GM21447 (cell line): ENCODE data around the gene NFASC.

Experiments used
- ATAC-seq: cut with Tn5 transposase; IDR thresholded peaks from one replicate; pipeline ENCODE4 v1.9.1; 2021; ENCODE audit not compliant: unreplicated experiment

The NFASC gene

DNA sequence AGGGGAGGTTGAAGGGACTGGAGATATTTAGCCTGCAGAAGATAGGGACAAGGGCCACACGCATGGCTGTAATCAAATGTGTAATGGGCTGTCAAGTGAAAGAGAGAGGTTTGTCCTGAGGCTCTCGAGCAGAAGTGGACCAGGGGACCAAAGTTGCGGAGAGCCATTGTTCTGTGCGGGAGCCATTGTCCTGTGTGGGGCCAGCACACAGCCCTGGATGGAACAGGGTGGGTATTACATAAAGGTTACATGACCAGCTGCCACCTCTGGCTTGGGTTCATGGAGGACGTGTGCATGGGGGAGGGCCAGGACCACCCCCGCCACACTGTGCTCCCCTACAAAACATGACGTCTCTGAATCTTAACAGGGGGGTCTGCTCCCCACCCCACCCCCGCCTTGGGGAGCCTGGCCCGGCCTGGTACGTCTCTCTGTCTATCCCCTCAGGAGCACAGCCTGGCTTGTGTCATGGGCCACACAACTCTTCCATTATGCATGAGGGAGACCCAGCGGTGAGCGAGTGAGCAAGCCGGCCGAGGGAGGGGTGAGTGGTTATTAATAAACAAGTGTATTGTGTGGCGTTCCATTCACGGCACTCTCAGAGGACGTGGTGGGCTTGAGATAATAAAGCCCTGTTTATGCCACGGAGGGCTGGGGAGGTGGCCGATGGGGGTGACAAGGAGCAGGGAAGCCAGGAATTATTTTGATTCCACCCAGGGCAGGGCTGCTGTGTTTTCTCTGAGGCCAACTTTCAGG is at the start of gene NFASC:
NFASC (plus strand) TSS at position 703 of the 753 bp plus-strand sequence. CDS start 73,454 bp downstream, outside the sequence.
- ATAC-seq, result no peak

DNA sequence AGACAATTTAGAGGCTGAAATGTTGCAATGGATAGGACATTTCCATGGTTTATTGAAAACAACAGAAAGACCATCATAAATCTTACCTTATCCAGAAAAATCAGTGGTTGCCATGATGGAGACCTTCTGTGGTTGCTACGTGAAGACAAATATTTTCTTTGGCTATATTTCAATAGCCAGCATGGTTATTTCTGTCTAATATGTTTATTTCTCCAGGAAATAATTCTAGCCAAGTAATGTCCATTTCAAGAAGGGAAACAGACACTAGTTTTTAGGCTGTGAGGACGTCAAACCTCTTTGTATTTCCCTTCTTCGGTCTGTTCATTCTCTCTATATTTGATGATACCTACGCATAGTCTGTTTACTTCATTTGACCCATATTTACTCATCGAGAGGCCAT is 49.2 kb upstream of the NFASC start:
- ATAC-seq, result no peak

- ATAC-seq, result no peak
Observed at GRCh38 chr1:204821924-204822323, 48.7 kb upstream of the NFASC start.

DNA sequence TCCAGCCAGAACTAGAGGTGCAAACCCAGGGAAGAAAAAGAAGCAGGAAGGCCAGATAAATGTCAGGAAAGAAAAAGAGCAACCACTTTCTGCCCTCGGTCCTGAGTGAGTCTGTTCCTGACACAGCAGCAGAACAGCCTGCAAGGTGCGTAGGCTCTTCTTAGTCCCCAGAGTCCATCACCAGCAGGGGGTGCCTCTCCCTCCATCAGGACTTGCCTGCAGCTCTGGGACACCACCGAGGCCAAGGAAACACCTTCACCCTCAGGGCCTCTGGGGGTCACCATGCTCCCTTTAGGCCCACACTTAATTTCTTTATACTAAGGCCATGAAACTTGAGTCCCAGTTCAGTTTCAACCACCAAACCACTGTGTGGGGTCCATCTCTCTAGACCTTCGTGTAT is 43.7 kb upstream of the NFASC start:
- ATAC-seq, result no peak

GRCh38 chr1:204828352-204828850 is 42.3 kb upstream of the NFASC start:
- ATAC-seq, result no peak

DNA sequence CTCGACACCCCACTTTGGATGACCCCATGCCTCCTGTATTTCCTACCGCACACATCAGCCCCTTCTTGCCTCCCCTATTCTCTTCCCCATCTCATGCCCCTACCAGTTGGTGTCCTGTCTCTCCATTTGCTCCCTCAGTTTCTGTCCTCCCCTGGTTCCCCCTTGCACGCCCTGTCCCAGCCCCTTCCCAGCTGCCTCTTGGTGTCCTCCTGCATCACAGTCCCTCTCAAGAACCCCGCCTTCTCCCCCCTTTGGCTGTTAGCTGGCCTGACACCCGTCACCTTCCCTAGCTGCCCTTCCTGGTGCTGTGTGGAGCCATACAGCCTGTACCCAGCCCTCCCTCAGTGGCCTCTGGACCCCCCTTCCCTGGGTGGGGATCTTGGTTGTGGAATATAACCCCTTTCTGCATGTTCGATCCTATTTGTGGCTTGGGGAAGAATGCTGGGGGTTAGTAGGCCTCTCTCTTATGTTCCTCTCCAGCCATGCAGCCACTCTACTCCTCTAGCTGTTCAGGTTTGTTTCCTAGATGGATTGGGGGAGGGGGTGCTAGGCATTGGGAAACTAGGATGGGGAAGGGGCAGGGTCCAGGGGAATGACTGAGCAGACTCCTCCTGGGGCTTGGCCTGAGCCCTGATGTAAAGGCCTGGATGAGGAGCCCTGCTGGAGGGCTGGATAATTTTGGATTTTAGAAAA is 41.4 kb upstream of the NFASC start:
- ATAC-seq, result no peak

DNA sequence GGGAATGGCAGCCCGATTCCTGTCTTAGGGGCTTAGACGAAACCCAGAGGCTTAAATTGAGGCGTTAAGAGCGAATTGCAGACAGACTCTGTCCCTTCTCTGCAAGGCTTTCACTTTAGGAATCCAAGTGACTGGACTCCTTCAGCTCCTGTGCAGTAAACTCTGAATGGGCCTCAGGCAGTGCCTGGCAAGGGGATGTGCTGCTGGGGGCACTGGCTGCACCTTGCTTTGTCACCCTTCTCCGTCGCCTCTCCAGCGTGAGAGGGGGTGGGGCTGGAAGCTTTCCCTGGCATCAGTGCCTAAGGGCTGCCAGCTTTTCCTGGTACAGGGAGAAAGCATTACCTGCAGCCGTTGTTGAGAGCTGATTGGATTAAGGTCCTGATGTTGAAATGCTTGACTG is 39.9 kb upstream of the NFASC start:
- no peak for ATAC-seq

- ATAC-seq, result no peak
Observed at GRCh38 chr1:204831186-204831585, 39.5 kb upstream of the NFASC start.

DNA sequence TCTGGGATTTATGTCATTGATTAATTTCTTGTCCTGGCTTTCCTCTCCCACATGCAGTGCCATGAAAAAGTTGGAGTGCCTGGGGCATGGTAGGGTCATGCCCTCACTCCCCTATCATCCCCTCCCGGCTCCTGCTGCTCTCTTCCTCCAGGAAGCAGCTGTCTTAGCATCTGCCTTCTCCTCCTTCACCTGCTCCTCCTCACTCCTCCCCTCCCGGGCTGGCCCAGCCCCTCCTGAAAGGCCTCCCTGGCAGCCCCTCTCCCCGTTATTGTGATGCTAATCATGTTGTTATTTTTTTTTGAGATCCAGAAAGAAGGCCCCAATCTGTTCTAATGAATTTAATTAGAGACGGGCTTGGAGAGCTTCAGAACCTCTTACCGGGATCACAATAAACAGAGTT is 36.3 kb upstream of the NFASC start:
- ATAC-seq, result no peak

GRCh38 chr1:204834752-204835151 is 35.9 kb upstream of the NFASC start:
- no peak for ATAC-seq

- ATAC-seq, result no peak
Observed at GRCh38 chr1:204835737-204836136, 34.9 kb upstream of the NFASC start.

- ATAC-seq, result no peak
Observed at GRCh38 chr1:204836856-204837255, 33.8 kb upstream of the NFASC start.

GRCh38 chr1:204837440-204838084 is 33.1 kb upstream of the NFASC start:
- no peak for ATAC-seq

GRCh38 chr1:204841316-204841715 is 29.3 kb upstream of the NFASC start:
- ATAC-seq, result no peak

GRCh38 chr1:204841798-204842197 is 28.9 kb upstream of the NFASC start:
- no peak for ATAC-seq

GRCh38 chr1:204842369-204842768 is 28.3 kb upstream of the NFASC start:
- ATAC-seq, result no peak

DNA sequence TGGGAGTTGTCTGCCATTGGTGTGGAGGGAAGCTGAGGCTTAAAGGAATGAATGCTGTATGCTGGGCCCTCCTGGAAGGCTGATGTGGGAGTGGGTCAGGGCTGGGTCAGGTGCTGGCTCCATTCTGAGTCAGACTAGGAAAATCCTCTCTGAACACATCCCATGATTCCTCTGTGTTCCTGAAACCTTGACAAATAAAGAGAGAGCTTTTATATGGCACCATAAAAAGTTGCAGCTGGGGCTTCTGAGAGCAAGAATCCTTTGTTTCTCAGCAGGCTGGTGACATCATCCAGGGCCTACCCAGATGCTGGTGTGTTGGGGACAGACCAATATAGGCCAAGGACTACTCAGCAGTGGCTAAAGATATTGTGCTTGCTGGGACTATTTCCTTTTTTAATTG is 27.8 kb upstream of the NFASC start:
- ATAC-seq, result no peak

DNA sequence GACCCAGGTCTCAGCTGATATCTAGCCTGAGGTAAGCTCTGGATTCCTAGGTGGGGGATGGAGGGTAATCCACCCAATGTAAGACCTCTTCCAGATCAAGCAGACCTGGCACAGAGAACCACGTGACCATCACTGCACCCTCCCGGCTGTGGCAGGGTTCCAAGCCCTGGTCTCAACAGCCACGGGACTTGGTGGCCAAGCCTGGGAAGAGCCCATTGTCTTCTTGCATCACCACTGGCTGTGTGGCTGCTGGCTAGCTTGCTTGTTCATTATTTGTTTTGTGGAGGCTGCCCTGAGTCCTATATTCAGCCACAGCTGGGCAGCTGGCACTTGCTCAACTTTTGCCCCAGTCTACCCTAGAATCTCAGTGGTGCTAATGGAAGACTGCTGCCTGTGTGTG is 24.1 kb upstream of the NFASC start:
- no peak for ATAC-seq

DNA sequence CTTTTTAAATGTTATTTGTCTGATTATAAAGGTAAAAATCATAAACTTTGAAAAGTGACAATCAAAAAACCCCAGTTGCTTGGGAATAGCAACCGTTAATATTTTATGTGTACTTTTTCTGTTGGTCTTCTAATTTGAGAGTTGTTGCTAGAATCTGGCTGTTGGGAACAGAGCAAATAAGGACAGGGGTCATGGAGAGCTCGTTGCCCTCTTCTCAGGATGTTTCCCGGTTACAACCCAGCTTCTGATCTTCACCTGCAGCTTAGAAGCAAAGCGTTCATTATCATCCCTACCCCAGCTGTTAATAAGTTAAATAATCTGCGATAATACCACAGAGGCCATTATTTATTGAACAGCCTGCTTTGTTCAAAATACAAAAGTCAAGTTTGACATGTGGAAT is 22.1 kb upstream of the NFASC start:
- no peak for ATAC-seq

GRCh38 chr1:204852854-204853253 is 17.8 kb upstream of the NFASC start:
- ATAC-seq, result no peak

- no peak for ATAC-seq
Observed at GRCh38 chr1:204853436-204853835, 17.2 kb upstream of the NFASC start.

GRCh38 chr1:204854286-204854685 is 16.4 kb upstream of the NFASC start:
- no peak for ATAC-seq
